SIG-M5 treated with dmso at 0.1 percent for 504 hours (cell line): Measurements from ENCODE around the gene GOLGB1.
"Not testable (repeated sequence)": the region's sequence is repeated elsewhere in the genome, so short reads cannot be mapped to it uniquely, and the experiment has no call there.

ENCODE experiments used
- DNase-seq: peaks from one replicate; lab custom pipeline; 2025; ENCODE audit not compliant: unreplicated experiment; lab: John Stamatoyannopoulos, UW

The GOLGB1 gene

GRCh38 chr3:121696186-121696585 lies 53.4 kb downstream of the GOLGB1 start:
- DNase-seq = no peak

DNA sequence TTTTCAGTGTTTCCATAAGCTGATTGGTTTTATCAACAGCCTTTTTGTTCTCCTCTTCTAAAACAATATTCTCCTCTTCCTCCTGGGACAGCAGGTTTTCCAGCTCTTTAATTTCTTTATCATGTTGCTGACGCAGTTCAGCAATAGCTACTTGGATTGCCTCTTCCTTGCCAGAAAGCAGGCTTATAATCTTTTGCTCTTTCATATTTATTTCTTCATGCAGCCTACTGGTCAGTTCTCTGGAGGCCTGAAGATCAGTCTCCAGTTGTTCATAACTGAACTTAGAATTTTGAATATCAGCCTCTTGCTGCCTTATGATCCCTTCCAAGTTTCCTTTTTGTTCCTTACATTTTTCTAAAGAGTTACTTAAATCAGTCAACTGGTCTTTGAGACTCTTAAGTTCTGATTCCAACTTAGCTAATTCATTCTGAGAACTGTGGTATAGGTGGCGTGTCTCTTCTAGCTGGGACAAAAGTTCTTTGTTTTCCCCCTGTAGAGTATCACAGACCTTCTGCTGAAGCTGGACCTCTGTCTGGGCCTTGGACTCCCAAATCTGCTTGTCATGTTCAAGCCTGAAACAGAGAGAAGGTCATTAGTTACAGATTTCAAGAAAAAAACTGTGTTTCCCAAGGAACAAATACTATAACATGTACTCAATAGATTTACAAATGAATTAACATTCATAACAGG lies 57.4 kb downstream of the GOLGB1 start:
- no peak for DNase-seq

- no peak for DNase-seq
Observed at GRCh38 chr3:121690777-121691405, 58.6 kb downstream of the GOLGB1 start.

DNA sequence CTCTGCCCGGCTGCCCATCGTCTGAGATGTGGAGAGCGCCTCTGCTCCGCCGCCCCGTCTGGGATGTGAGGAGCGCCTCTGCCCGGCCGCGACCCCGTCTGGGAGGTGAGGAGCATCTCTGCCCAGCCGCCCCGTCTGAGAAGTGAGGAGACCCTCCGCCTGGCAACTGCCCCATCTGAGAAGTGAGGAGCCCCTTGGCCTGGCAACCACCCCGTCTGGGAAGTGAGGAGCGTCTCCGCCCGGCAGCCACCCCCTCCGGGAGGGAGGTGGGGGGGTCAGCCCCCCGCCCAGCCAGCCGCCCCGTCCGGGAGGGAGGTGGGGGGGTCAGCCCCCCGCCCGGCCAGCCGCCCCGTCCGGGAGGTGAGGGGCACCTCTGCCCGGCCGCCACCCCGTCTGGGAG lies 60.8 kb downstream of the GOLGB1 start:
- DNase-seq = not testable (repeated sequence)

DNA sequence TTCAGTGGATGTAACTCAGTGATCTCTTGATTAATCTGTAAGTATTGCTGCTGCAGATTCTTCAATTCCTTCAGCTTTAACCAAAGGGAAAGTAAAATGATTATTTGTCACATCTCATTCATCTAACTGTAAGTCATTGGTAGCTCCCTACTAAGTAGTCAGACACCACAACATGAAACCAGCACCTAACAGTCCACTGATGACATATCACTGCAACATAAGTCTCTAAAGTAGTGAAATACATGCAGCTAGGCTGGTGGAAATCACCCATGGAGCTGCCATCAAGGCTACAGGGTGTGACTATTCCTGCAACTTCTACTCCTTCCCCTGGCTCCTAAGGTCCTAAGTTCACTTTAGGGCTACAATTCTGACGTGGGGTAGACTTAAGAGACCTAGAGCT lies 67.7 kb downstream of the GOLGB1 start:
- no peak for DNase-seq

GRCh38 chr3:121677141-121677540 lies 72.4 kb downstream of the GOLGB1 start:
- no peak for DNase-seq

DNA sequence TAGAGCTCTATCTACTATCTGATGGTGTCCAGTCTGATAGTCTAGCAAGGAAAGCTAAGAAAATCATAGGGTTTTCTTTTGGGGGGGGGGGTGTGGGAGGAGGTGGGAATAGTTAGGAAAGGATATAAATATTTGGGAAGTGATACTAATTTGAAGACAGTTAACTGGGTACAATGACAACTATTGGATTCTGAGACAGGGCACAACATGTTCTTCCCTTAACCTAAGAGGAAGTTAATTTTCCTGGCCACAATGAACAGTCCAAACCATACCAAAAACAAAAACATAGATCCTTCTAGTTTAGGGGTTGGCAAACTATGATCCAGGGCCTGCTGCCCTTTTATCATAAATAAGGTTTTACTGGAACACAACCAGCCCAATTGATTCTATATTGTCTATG lies 78.9 kb downstream of the GOLGB1 start:
- DNase-seq = no peak

DNA sequence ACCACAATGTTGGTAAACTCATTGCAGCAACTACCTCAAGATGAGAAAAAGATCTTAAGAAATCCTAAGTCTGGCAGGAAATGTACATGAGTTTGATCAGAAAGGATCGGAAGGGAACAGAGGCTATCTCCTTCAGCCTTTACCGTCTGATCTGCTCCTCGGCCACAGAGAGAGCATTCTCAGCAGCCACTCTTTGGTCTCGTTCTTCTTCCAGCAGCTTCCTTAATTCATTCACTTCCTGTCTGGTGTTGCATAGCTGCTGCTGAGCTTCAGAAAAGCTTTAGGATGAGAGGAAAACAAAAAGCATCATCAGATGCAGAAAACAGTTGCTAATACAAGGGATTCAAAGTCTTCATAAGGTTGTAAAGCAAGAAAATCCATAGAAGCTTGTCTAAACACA lies 82.2 kb downstream of the GOLGB1 start:
- peak; percentile 40 for DNase-seq

- DNase-seq = no peak
Observed at GRCh38 chr3:121665488-121665887, 84.1 kb downstream of the GOLGB1 start.

DNA sequence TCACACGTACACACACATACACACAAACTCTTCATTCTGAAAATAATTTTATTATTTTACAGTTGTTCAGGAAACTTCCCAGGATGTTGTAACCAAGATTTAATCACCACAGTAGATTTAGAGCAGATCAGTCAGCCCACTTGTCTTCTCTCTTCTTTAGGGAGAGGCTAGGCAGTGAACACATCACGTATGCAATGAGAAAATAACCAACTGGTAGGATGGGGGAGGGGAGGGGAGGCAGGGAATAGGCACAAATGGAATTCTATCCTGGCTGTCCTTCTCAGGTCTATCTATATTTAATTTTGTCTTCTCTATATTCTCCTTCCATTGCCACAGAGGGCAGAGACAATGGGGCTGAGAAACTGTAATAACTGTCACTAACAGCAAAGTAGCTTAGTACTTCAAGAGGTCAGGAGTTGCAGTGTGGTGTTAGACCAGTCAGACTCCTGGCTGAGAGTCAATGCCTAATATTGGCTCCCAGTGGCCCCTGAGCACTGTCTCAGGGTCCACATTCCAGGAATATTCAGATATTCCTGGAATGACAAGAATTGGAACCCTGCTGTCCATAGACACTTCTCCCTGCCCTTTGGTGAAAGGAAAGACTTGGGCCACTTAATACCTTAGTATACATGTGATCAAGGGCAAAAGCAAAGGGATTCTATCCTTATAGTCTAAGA lies 86.2 kb downstream of the GOLGB1 start:
- DNase-seq = no peak

- no peak for DNase-seq
Observed at GRCh38 chr3:121662742-121663141, 86.8 kb downstream of the GOLGB1 start.

DNA sequence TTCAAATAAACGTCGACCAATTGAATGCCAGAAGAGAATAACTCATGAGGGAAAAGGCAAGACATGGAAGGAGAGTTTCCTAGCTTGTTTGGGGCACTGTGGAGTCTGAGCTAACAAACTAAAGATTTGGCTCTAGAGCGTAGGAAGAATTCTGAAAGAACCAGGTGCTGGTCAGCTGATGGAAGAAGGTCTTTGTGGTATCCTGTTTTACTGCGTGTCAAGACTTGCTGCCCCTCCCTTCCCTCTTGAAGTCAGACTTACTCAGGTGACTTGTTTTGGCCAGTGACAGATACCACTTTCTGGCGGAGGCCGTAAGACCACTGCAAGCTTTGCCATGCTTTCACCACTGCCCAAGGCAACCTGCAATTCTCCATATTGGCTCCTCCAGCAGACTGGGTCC lies 88.2 kb downstream of the GOLGB1 start:
- no peak for DNase-seq

DNA sequence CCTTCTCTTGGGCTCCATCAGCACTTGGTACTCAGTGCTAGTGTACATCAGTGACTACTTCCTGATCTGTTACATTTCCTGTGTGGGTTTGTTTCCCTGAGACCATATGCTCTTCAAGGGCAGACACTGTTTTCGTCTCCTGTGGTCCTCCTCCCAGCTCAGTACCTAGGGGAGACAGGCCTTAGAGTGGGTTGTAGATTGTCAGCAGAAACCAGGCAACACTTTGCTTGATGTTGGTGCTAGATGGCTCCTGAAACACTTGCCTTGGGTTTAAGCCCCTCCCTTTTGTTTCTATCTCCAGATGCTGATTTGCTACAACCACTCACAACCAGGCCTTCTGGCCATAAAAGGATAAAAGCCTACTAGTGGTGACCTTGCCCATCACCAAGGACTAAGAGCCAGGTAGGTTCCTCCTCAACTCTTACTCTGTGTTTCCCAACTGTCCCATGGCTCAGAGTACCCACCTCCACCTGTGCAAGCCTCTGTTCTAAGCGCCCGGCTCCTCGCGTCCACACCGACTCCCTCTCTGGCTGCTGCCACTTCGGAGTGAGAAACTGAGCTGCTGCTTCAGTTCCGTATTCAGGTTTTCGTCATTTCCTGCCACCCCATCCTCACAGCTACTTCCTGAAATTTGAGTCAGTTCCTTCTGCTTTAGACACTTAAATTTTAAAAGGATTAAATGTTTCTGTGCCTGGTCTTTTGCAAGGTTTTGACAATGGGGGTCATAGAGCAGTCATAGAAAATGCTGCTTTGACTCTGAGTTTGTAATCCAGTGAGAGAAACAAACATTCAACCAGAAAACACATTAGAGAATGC lies 89.0 kb downstream of the GOLGB1 start, which contains the start of gene HCLS1:
TSS of gene HCLS1 (minus strand) at position 548 of the 816 bp plus-strand sequence. CDS start 2,556 bp downstream, outside the sequence.
- DNase-seq = peak; percentile 96

DNA sequence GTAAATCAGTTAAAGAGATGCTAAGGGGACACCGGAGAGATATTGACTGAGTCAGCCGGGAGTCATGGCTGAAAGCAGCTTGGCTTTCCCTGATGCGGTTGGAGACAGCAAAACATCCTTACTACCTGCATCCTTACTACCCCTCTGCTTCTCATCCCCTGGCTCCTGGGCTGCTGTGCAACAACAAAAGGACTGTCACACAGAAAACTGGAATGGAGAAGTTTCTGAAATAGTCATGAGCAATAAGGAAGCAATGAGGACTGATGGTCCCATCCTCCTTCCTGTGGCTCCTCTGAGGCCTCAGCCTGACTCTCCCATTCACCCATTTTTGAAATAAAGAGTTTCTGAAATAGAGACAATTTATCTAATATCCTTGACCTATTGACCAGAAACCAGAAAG lies 90.0 kb downstream of the GOLGB1 start:
- peak; percentile 66 for DNase-seq

DNA sequence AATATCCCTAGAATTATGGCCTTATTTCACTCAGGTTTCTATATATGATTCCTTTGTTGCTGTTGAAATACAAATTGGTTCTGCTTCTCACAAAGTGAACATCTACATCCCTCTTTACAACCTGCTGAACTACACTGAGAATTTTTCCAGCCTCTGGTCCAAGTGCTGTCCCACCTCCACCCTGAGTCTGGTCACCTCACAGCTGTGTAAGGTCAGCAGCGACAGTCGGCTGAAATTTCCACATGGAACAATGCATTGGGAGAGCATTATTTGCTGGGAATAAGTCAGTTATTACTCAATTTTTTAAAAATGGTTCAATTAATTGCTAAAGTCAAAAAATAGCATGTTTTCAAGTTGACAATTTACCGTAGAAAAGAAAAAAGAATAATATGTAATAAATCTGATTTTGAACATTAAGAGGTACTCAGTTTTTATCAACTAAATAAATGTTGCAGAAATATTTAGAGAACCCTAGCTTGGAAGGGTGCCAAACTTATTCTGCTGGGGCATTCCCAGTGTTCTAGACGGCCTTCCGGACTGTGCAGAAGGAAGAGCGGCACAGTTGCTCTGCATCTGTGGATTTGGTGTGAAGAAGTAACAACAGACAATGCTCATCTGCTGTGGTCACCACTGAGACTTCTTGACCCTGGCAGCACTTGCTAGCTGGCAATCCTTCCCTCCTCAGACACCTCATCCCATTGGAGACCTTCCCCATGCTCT lies 90.7 kb downstream of the GOLGB1 start:
- no peak for DNase-seq

- no peak for DNase-seq
Observed at GRCh38 chr3:121654493-121655385, 94.8 kb downstream of the GOLGB1 start.

GRCh38 chr3:121651684-121652083 lies 97.9 kb downstream of the GOLGB1 start:
- no peak for DNase-seq

GRCh38 chr3:121649645-121650044 lies 99.9 kb downstream of the GOLGB1 start:
- no peak for DNase-seq

GRCh38 chr3:121648219-121648958 lies 101.2 kb downstream of the GOLGB1 start:
- DNase-seq = no peak
